ENCODE data around the gene IL21. TPM values are rescaled to one million over a fixed set of nuclear protein-coding genes. Genes with fewer than 3 reads are reported as not detected.

The IL21 gene
- total and polyA plus RNA-seq, 2 of the 13 experiments (the other 11 are each of a cell fraction or from before 2014, with no cell fraction given) = not detected

DNA sequence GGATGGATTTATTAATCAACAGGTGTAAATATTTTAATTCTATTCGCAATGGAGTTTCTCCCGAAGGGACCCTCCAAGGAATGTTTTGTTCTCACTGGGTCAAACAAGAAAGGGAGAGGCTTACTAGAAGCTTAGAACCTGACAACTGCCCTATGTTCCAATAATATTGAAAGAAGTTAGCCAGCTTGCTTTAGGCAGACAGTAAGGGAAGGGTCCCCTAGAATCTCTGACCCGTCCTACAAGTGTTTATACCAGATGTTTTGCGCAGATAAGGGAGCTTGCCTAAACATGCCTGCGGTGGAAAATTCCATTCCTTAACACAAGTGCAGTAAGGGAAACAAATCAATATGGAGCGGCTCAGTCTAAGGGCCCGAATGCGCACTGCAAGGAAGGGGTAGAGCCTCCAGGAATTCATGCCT, 17.7 kb downstream of the IL21 start (continued):
- TF ChIP-seq, protein P1, sequence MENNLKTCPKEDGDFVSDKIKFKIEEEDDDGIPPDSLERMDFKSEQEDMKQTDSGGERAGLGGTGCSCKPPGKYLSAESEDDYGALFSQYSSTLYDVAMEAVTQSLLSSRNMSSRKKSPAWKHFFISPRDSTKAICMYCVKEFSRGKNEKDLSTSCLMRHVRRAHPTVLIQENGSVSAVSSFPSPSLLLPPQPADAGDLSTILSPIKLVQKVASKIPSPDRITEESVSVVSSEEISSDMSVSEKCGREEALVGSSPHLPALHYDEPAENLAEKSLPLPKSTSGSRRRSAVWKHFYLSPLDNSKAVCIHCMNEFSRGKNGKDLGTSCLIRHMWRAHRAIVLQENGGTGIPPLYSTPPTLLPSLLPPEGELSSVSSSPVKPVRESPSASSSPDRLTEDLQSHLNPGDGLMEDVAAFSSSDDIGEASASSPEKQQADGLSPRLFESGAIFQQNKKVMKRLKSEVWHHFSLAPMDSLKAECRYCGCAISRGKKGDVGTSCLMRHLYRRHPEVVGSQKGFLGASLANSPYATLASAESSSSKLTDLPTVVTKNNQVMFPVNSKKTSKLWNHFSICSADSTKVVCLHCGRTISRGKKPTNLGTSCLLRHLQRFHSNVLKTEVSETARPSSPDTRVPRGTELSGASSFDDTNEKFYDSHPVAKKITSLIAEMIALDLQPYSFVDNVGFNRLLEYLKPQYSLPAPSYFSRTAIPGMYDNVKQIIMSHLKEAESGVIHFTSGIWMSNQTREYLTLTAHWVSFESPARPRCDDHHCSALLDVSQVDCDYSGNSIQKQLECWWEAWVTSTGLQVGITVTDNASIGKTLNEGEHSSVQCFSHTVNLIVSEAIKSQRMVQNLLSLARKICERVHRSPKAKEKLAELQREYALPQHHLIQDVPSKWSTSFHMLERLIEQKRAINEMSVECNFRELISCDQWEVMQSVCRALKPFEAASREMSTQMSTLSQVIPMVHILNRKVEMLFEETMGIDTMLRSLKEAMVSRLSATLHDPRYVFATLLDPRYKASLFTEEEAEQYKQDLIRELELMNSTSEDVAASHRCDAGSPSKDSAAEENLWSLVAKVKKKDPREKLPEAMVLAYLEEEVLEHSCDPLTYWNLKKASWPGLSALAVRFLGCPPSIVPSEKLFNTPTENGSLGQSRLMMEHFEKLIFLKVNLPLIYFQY (CRISPR knock-in tag; IDR thresholded peaks at IDR 0.05; ENCODE audit: borderline replicate concordance) = no peak

DNA sequence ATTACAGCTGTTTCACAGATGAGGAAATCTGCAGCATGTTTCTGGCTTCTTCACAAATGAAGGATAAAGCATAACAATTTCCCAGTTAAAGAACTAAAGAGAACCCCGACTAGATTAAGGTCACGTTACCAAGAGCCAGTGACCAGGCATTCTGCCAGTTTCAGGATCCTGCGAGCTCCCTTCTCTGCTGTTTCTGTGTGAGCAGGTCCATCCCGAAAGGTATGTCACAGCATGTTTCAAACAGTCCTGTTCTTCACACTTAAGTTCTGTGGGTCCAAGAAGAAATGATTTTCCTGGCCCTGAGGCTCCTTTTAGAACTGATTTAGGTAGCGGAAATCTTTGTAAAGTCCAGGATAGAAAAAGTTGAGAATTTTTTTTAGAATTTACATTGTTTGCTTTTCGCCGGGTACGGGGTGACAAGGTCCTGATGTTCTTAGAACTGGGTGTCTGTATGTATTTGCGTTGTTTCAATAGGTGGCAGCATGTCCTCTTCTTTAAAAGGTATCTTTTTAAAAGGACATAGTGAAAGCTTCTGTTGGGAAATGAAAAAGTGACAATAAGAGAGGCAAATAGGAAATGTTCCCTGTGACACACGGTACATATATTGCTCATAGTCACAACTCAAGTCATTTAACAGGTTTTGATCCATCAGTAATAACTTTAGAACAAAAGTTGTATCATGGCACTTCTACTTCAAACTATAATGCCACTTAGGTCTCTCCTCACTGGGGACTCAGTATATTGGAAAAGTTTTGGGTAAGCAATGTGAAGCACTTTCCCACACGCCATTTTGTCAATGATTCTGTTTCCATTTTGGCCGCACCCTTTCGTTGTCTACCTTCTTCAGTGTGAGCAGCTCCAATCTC, 18.4 kb downstream of the IL21 start:
- POLR2A ChIA-PET = no interaction called here
- TF ChIP-seq TOE1 (CRISPR knock-in tag; IDR thresholded peaks at IDR 0.05) = no peak
- TF ChIP-seq ZNF777 (CRISPR knock-in tag; IDR thresholded peaks at IDR 0.05) = no peak
- TF ChIP-seq, protein P2, sequence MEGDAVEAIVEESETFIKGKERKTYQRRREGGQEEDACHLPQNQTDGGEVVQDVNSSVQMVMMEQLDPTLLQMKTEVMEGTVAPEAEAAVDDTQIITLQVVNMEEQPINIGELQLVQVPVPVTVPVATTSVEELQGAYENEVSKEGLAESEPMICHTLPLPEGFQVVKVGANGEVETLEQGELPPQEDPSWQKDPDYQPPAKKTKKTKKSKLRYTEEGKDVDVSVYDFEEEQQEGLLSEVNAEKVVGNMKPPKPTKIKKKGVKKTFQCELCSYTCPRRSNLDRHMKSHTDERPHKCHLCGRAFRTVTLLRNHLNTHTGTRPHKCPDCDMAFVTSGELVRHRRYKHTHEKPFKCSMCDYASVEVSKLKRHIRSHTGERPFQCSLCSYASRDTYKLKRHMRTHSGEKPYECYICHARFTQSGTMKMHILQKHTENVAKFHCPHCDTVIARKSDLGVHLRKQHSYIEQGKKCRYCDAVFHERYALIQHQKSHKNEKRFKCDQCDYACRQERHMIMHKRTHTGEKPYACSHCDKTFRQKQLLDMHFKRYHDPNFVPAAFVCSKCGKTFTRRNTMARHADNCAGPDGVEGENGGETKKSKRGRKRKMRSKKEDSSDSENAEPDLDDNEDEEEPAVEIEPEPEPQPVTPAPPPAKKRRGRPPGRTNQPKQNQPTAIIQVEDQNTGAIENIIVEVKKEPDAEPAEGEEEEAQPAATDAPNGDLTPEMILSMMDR (CRISPR knock-in tag; IDR thresholded peaks at IDR 0.05) = peak; percentile 61
- TF ChIP-seq, protein P3, sequence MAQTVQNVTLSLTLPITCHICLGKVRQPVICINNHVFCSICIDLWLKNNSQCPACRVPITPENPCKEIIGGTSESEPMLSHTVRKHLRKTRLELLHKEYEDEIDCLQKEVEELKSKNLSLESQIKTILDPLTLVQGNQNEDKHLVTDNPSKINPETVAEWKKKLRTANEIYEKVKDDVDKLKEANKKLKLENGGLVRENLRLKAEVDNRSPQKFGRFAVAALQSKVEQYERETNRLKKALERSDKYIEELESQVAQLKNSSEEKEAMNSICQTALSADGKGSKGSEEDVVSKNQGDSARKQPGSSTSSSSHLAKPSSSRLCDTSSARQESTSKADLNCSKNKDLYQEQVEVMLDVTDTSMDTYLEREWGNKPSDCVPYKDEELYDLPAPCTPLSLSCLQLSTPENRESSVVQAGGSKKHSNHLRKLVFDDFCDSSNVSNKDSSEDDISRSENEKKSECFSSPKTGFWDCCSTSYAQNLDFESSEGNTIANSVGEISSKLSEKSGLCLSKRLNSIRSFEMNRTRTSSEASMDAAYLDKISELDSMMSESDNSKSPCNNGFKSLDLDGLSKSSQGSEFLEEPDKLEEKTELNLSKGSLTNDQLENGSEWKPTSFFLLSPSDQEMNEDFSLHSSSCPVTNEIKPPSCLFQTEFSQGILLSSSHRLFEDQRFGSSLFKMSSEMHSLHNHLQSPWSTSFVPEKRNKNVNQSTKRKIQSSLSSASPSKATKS (CRISPR knock-in tag; IDR thresholded peaks at IDR 0.05) = no peak
- no peak for TF ChIP-seq FLYWCH1 (CRISPR knock-in tag; IDR thresholded peaks at IDR 0.05)
- TF ChIP-seq, protein P4, sequence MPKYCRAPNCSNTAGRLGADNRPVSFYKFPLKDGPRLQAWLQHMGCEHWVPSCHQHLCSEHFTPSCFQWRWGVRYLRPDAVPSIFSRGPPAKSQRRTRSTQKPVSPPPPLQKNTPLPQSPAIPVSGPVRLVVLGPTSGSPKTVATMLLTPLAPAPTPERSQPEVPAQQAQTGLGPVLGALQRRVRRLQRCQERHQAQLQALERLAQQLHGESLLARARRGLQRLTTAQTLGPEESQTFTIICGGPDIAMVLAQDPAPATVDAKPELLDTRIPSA (CRISPR knock-in tag; IDR thresholded peaks at IDR 0.05; ENCODE audit: borderline replicate concordance) = no peak
- TF ChIP-seq MXD4 (CRISPR knock-in tag; IDR thresholded peaks at IDR 0.05) = no peak
- peak; percentile 67 for TF ChIP-seq STAG1 (CRISPR knock-in tag; IDR thresholded peaks at IDR 0.05)
- TF ChIP-seq CHCHD3 (CRISPR knock-in tag; IDR thresholded peaks at IDR 0.05) = no peak
- no peak for TF ChIP-seq ZNF20 (CRISPR knock-in tag; IDR thresholded peaks at IDR 0.05)

More for the DNA sequence above, 18.4 kb downstream of the IL21 start:
- Histone ChIP-seq H3K27me3 (ENCODE audit: control insufficient read depth in 1 of 2, insufficient read depth in 2 of 2, low read length in 2 of 2) (no peaks in the 10 kb centered on the region; a peak in 1 of 5 replicates), H3K36me3 (replicated peaks in 1 of 2; ENCODE audit: control insufficient read depth in 1 of 2, insufficient read depth in 2 of 2, low read length in 2 of 2) (no peaks in the 10 kb centered on the region), H3K4me3 (replicated peaks in 1 of 3; ENCODE audit: insufficient read depth in 1 of 3, low read depth in 2 of 3, low read length in 3 of 3) (no peak overlapping the region), H3K27ac (ENCODE audit: extremely low read length, insufficient read depth, low read length) (no peak overlapping the region), H2AFZ (ENCODE audit: low read length) (no peak overlapping the region), H3K4me2 (ENCODE audit: low read depth, low read length) (peak overlapping the region; percentile 33), H3K4me1 (ENCODE audit: insufficient read depth, low read length) (no peaks in the 10 kb centered on the region), H3K9ac (ENCODE audit: insufficient read depth, low read depth, low read length) (no peak overlapping the region), H4K20me1 (ENCODE audit: insufficient read depth, low read length) (no peaks in the 10 kb centered on the region), H3K9me3 (ENCODE audit: low read length) (no peaks in the 10 kb centered on the region), H3K79me2 (ENCODE audit: insufficient read depth, low read length) (no peaks in the 10 kb centered on the region)
- CTCF ChIA-PET (ENCODE audit: low intra/inter-chr PET ratio, low total read pairs) = interaction anchor here (0.8 to 1.4 kb wide), 3 partner anchors 114 to 328 kb away, joined by 3 to 4 read pairs (median 3); no protein-coding TSS in a partner anchor
- intact Hi-C loops (cut with micrococcal nuclease; ENCODE audit: unreplicated experiment) = loop anchor here (1.0 to 10.0 kb wide), 3 partner anchors 114 to 1512 kb away; no protein-coding TSS in a partner anchor
- in situ Hi-C loops (cut with HindIII; ENCODE audit: extremely low pct_ligation_motif_present, low pct_unique_long_range_greater_than_20kb) = loop anchor here (10.0 kb wide), 1 partner anchor 312 kb away; no protein-coding TSS in a partner anchor
- ATAC-seq = peak; percentile 92
- BruUV-seq (replicated peaks) = no TSS peak
- 16% methylated on average over 13 of the region's 13 CpGs for WGBS (ENCODE audit: low lambda C conversion rate)
- DNase-seq (ENCODE audit: low spot score) = peak; percentile 36
- FAIRE-seq = peak; percentile 64
